HG03378 (cell line): Measurements from ENCODE around the gene RNASE11.
"Not testable (repeated sequence)": the region's sequence is repeated elsewhere in the genome, so short reads cannot be mapped to it uniquely, and the experiment has no call there.

Experiments used
- ATAC-seq: cut with Tn5 transposase; IDR thresholded peaks from one replicate; pipeline ENCODE4 v1.9.1; 2021; ENCODE audit warnings: mild to moderate bottlenecking, moderate library complexity; ENCODE audit not compliant: unreplicated experiment

The RNASE11 gene

GRCh38 chr14:20614038-20614840, 26.4 kb upstream of the RNASE11 start:
- ATAC-seq = no peak

GRCh38 chr14:20613094-20614037, 25.6 kb upstream of the RNASE11 start:
- peak; percentile 68 for ATAC-seq

- no peak for ATAC-seq
Measured at GRCh38 chr14:20612403-20612802, 24.6 kb upstream of the RNASE11 start.

- no peak for ATAC-seq
Measured at GRCh38 chr14:20611277-20611676, 23.5 kb upstream of the RNASE11 start.

- peak; percentile 24 for ATAC-seq
Measured at GRCh38 chr14:20610002-20610765, 22.4 kb upstream of the RNASE11 start.

- ATAC-seq = peak; percentile 26
Measured at GRCh38 chr14:20609215-20610001, 21.6 kb upstream of the RNASE11 start.

GRCh38 chr14:20608383-20609110, 20.7 kb upstream of the RNASE11 start:
- no peak for ATAC-seq

- no peak for ATAC-seq
Measured at GRCh38 chr14:20607617-20608016, 19.8 kb upstream of the RNASE11 start.

GRCh38 chr14:20606902-20607242, 19.1 kb upstream of the RNASE11 start:
- no peak for ATAC-seq

GRCh38 chr14:20606190-20606901, 18.5 kb upstream of the RNASE11 start:
- ATAC-seq = no peak

GRCh38 chr14:20603813-20604690, 16.3 kb upstream of the RNASE11 start:
- ATAC-seq = no peak

- no peak for ATAC-seq
Measured at GRCh38 chr14:20602583-20602982, 14.8 kb upstream of the RNASE11 start.

- ATAC-seq = no peak
Measured at GRCh38 chr14:20601522-20601921, 13.7 kb upstream of the RNASE11 start.

GRCh38 chr14:20597108-20597507, 9.3 kb upstream of the RNASE11 start:
- no peak for ATAC-seq

GRCh38 chr14:20595726-20596125, 7.9 kb upstream of the RNASE11 start:
- not testable (repeated sequence) for ATAC-seq

- ATAC-seq = no peak
Measured at GRCh38 chr14:20592574-20592973, 4.8 kb upstream of the RNASE11 start.

- no peak for ATAC-seq
Measured at GRCh38 chr14:20591235-20591634, 3.4 kb upstream of the RNASE11 start, which contains the start of gene RNASE12. TSS of gene RNASE12 (minus strand) at chr14:20591376. CDS start at chr14:20590723, 653 bp downstream.

GRCh38 chr14:20583908-20584307, 3.9 kb downstream of the RNASE11 start:
- ATAC-seq = no peak
